Fibroblast of villous mesenchyme (primary cell): ENCODE measurements around the gene CD9. TPM values are rescaled to one million over a fixed set of nuclear protein-coding genes. Genes with fewer than 3 reads are reported as not detected.

Experiments used
- DNase-seq: peaks from one replicate; pipeline ENCODE4 v3.0.0-alpha.2; 2010; ENCODE audit warnings: low read depth
- H3K4me3 ChIP-seq: 2 replicates; pipeline ENCODE4 v1.5.1; 2011; ENCODE audit warnings: low read depth, mild to moderate bottlenecking, low read length
- CTCF ChIP-seq: IDR thresholded peaks from 2 replicates; pipeline ENCODE4 v1.5.1; 2012; ENCODE audit warnings: low read depth, mild to moderate bottlenecking, low read length; ENCODE audit not compliant: insufficient read depth
- total RNA-seq: library from RNA; depleted of rRNA; stranded (reverse); fragments of >200 nt; gene quantifications from 2 replicates; pipeline ENCODE4 v1.2.3, GENCODE V29; 2012

The CD9 gene
- total RNA-seq, 1 donor, result 209 TPM

GRCh38 chr12:6199531-6200255 is 507 bp upstream of the CD9 start:
- no peak for TF ChIP-seq CTCF
- peak overlapping the region; percentile 67 for H3K4me3 ChIP-seq
- DNase-seq, result peak; percentile 74

GRCh38 chr12:6201213-6201608 is 1.0 kb downstream of the CD9 start:
- no peak for TF ChIP-seq CTCF
- peak overlapping the region; percentile 67 for H3K4me3 ChIP-seq
- peak; percentile 23 for DNase-seq

GRCh38 chr12:6201826-6202225 is 1.6 kb downstream of the CD9 start:
- no peak overlapping the region for H3K4me3 ChIP-seq
- TF ChIP-seq CTCF, result no peak
- DNase-seq, result peak; percentile 47

- no peak for TF ChIP-seq CTCF
- no peak for DNase-seq
- H3K4me3 ChIP-seq, result no peak overlapping the region
Observed at GRCh38 chr12:6202304-6202703, 2.1 kb downstream of the CD9 start.

GRCh38 chr12:6202846-6203245 is 2.6 kb downstream of the CD9 start:
- DNase-seq, result no peak
- H3K4me3 ChIP-seq, result no peak overlapping the region
- TF ChIP-seq CTCF, result no peak

GRCh38 chr12:6203601-6204000 is 3.4 kb downstream of the CD9 start:
- DNase-seq, result no peak
- no peak overlapping the region for H3K4me3 ChIP-seq
- no peak for TF ChIP-seq CTCF
